NCI-H2107 treated with DMSO at 0.1 percent for 48 hours (cell line): ENCODE measurements around the gene OPALIN.

Source experiments
- DNase-seq: peaks from one replicate; lab custom pipeline; 2025; ENCODE audit not compliant: unreplicated experiment; lab: John Stamatoyannopoulos, UW

The OPALIN gene

GRCh38 chr10:96301616-96302015 is 57.2 kb downstream of the OPALIN start:
- DNase-seq: no peak

GRCh38 chr10:96299383-96299782 is 59.4 kb downstream of the OPALIN start:
- DNase-seq: no peak

GRCh38 chr10:96298362-96298761 is 60.4 kb downstream of the OPALIN start:
- DNase-seq: no peak

GRCh38 chr10:96297486-96297885 is 61.3 kb downstream of the OPALIN start:
- DNase-seq: no peak

- DNase-seq: no peak
These were observed 63.3 kb downstream of the OPALIN start for GRCh38 chr10:96295475-96295874.
